Panc1 (cell line): Measurements from ENCODE around the gene DDI2. TPM values are rescaled to one million over a fixed set of nuclear protein-coding genes. Genes with fewer than 3 reads are reported as not detected.

Experiments used
- ATAC-seq: fragments of 200-7000 bp; cut with Tn5 transposase; 2 replicates; pipeline ENCODE4 v1.9.1; 2020; ENCODE audit warnings: mild to moderate bottlenecking, moderate library complexity
- BruUV-seq: library from RNA; stranded (reverse); fragments of 400-500 nt; replicated peaks from 2 replicates; lab custom pipeline; 2021; lab: Mats Ljungman, UMichigan
- CTCF ChIA-PET: fragments of 300-600 bp; sonication (Branson Sonifier 250); formaldehyde crosslinking; loops from one replicate; lab custom pipeline; 2022; ENCODE audit warnings: antibody characterized with exemption; lab: Charles Lee
- POLR2A ChIA-PET: fragments of 300-600 bp; sonication (Branson Sonifier 250); formaldehyde crosslinking; loops from one replicate; lab custom pipeline; 2022; ENCODE audit warnings: antibody characterized with exemption; lab: Charles Lee
- DNase-seq: peaks from one replicate; pipeline ENCODE4 v3.0.0-alpha.2; 2010; ENCODE audit warnings: low read depth, low spot score
- H3K27ac ChIP-seq: 2 replicates; pipeline ENCODE4 v1.5.1; 2011; ENCODE audit warnings: mild to moderate bottlenecking, low read length, inconsistent platforms
- H3K27me3 ChIP-seq: fragments of 200-500 bp; sonication (Bioruptor generic); 2 replicates; pipeline ENCODE4 v1.6.0; 2014; ENCODE audit warnings: low read length, inconsistent platforms; ENCODE audit not compliant: control insufficient read depth, insufficient read depth
- H3K36me3 ChIP-seq: fragments of 200-500 bp; sonication (Bioruptor generic); 2 replicates; pipeline ENCODE4 v1.5.1; 2014; ENCODE audit warnings: inconsistent platforms, mild to moderate bottlenecking, low read length, moderate library complexity; ENCODE audit not compliant: control insufficient read depth, insufficient read depth
- H3K4me1 ChIP-seq: 2 replicates; pipeline ENCODE4 v1.5.1; 2011; ENCODE audit warnings: inconsistent platforms, mild to moderate bottlenecking, low read length, moderate library complexity; ENCODE audit not compliant: control insufficient read depth, insufficient read depth
- H3K4me3 ChIP-seq, 2 experiments: 2 replicates each; pipeline ENCODE4 v1.5.1; 2011 to 2012; ENCODE audit warnings: low read depth in 2 of 2, low read length in 2 of 2, mild to moderate bottlenecking in 2 of 2, inconsistent platforms in 1 of 2, moderate library complexity in 1 of 2
- H3K9me3 ChIP-seq: fragments of 200-500 bp; sonication (Bioruptor generic); 2 replicates; pipeline ENCODE4 v1.5.1; 2014; ENCODE audit warnings: low read depth, mild to moderate bottlenecking, inconsistent platforms, low read length, moderate library complexity; ENCODE audit not compliant: control insufficient read depth, insufficient read depth
- POLR2AphosphoS5 ChIP-seq: IDR thresholded peaks from 2 replicates; pipeline ENCODE4 v1.6.1; 2012; ENCODE audit warnings: mild to moderate bottlenecking, low read depth, low read length, moderate library complexity
- SIN3A ChIP-seq: IDR thresholded peaks from 2 replicates; pipeline ENCODE4 v1.6.1; 2012; ENCODE audit warnings: low read depth, mild to moderate bottlenecking, low read length, moderate library complexity, borderline replicate concordance; ENCODE audit not compliant: insufficient read depth
- TCF7L2 ChIP-seq: IDR thresholded peaks from 2 replicates; pipeline ENCODE4 v1.6.1; 2011; ENCODE audit warnings: mild to moderate bottlenecking, low read depth, low read length, inconsistent platforms
- in situ Hi-C: cut with HindIII; loops from 2 replicates; pipeline ENCODE4 v1.10.0; 2016; ENCODE audit warnings: low sequenced_read_pairs, low pct_unique_long_range_greater_than_20kb
- intact Hi-C: fragments of 100-400 bp; cut with micrococcal nuclease; formaldehyde crosslinking; loops from one replicate; pipeline ENCODE4 v1.10.0; 2022; ENCODE audit not compliant: unreplicated experiment
- total RNA-seq: library from RNA; stranded (reverse); gene quantifications from one replicate; pipeline ENCODE4 v1.2.1, GENCODE V29; 2021; ENCODE audit not compliant: unreplicated experiment
- TF ChIP-seq, protein P1 (sequence below): fragments of 450-650 bp; IDR thresholded peaks from 2 replicates; pipeline ENCODE4 v1.5.1; 2017; ENCODE audit warnings: mild to moderate bottlenecking
- TF ChIP-seq, protein P2 (sequence below), 2 experiments: IDR thresholded peaks; 2 replicates each; pipeline ENCODE4 v1.6.1; 2011 to 2012; ENCODE audit warnings: low read depth in 2 of 2, control low read depth in 1 of 2, low read length in 1 of 2, mild to moderate bottlenecking in 1 of 2, moderate library complexity in 1 of 2; ENCODE audit not compliant: insufficient read depth in 1 of 2

DDI2 gene
- total RNA-seq, 1 experiment from 2014 or later, result 27.7 TPM

DNA sequence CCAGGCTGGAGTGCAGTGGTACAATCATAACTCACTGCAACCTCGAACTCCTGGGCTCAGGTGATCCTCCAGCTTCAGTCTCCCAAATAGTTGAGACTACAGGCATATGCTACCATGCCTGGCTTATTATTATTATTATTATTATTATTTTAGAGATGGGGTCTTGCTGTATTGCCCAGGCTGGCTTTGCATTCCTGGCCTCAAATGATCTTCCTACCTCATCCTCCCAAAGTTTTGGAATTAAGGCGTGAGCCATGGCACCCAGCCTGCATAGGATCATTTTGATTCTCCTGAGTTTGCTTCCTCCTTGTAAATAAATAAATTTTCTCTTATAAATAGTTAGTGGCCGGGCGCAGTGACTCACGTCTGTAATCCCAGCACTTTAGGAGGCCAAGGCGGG lies 6.2 kb downstream of the DDI2 start:
- Histone ChIP-seq H3K4me1 (peaks cover 21% of the 10 kb centered on the region), H3K27ac (no peak overlapping the region), H3K9me3 (no peaks in the 10 kb centered on the region), H3K4me3 (no peak overlapping the region), H3K27me3 (no peaks in the 10 kb centered on the region), H3K36me3 (peaks cover 6% of the 10 kb centered on the region)
- CTCF ChIA-PET, result no interaction called here
- POLR2A ChIA-PET, result interaction anchor here (0.6 kb wide), 1 partner anchor 66 kb away, joined by 3 read pairs; no protein-coding TSS in a partner anchor
- no peak for TF ChIP-seq TCF7L2
- TF ChIP-seq SIN3A, result no peak
- no peak for TF ChIP-seq POLR2AphosphoS5
- TF ChIP-seq, protein P1, sequence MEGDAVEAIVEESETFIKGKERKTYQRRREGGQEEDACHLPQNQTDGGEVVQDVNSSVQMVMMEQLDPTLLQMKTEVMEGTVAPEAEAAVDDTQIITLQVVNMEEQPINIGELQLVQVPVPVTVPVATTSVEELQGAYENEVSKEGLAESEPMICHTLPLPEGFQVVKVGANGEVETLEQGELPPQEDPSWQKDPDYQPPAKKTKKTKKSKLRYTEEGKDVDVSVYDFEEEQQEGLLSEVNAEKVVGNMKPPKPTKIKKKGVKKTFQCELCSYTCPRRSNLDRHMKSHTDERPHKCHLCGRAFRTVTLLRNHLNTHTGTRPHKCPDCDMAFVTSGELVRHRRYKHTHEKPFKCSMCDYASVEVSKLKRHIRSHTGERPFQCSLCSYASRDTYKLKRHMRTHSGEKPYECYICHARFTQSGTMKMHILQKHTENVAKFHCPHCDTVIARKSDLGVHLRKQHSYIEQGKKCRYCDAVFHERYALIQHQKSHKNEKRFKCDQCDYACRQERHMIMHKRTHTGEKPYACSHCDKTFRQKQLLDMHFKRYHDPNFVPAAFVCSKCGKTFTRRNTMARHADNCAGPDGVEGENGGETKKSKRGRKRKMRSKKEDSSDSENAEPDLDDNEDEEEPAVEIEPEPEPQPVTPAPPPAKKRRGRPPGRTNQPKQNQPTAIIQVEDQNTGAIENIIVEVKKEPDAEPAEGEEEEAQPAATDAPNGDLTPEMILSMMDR, result no peak
- TF ChIP-seq, protein P2, sequence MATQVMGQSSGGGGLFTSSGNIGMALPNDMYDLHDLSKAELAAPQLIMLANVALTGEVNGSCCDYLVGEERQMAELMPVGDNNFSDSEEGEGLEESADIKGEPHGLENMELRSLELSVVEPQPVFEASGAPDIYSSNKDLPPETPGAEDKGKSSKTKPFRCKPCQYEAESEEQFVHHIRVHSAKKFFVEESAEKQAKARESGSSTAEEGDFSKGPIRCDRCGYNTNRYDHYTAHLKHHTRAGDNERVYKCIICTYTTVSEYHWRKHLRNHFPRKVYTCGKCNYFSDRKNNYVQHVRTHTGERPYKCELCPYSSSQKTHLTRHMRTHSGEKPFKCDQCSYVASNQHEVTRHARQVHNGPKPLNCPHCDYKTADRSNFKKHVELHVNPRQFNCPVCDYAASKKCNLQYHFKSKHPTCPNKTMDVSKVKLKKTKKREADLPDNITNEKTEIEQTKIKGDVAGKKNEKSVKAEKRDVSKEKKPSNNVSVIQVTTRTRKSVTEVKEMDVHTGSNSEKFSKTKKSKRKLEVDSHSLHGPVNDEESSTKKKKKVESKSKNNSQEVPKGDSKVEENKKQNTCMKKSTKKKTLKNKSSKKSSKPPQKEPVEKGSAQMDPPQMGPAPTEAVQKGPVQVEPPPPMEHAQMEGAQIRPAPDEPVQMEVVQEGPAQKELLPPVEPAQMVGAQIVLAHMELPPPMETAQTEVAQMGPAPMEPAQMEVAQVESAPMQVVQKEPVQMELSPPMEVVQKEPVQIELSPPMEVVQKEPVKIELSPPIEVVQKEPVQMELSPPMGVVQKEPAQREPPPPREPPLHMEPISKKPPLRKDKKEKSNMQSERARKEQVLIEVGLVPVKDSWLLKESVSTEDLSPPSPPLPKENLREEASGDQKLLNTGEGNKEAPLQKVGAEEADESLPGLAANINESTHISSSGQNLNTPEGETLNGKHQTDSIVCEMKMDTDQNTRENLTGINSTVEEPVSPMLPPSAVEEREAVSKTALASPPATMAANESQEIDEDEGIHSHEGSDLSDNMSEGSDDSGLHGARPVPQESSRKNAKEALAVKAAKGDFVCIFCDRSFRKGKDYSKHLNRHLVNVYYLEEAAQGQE (IDR thresholded peaks at IDR 0.05; ENCODE audit: insufficient read depth in 1 of 2, low read depth in 2 of 2, low read length in 1 of 2), result no peak
- ATAC-seq (no peak), DNase-seq (no peak)
- in situ Hi-C loops (no loop called here), intact Hi-C loops (no loop called here)
- BruUV-seq, result no TSS peak

DNA sequence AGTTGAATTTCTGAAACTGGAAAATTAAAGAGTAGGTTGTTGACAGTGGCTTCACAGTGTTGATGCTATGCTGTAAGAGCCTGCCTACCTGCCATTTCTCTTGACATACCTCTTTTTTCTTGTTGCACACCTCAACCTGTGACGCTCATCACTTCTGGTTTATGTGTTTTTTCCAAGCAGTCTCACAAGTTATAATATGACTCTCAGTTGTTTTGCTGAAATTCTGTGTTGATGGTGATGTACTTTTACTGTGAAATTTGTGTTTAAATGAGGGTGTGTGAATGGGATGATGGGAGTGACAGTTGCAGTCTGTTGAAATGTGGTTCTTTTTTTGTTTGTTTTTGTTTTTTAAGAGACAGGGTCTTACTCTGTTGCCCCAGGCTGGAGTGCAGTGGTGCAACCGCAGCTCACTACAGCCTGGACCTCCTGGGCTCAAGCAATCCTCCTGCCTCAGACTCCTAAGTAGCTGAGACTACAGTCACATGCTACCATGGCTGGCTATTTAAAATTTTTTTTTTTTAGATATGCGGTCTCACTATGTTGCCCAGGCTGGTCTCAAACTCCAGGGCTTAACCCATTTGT lies 7.0 kb downstream of the DDI2 start:
- Histone ChIP-seq H3K4me3 (no peak overlapping the region), H3K4me1 (peaks cover 17% of the 10 kb centered on the region), H3K36me3 (peaks cover 10% of the 10 kb centered on the region), H3K27ac (no peak overlapping the region), H3K9me3 (no peaks in the 10 kb centered on the region), H3K27me3 (no peaks in the 10 kb centered on the region)
- DNase-seq, result no peak
- in situ Hi-C loops (no loop called here), intact Hi-C loops (no loop called here)
- ChIA-PET POLR2A (no interaction called here), CTCF (no interaction called here)
- TF ChIP-seq POLR2AphosphoS5 (no peak), TCF7L2 (no peak)
- TF ChIP-seq, protein P2 (IDR thresholded peaks at IDR 0.05; ENCODE audit: insufficient read depth in 1 of 2, low read depth in 2 of 2, low read length in 1 of 2), result no peak
- TF ChIP-seq, protein P1, result no peak
- no peak for ATAC-seq
- no TSS peak for BruUV-seq
